ENCODE results near the gene RTL9. TPM values are rescaled to one million over a fixed set of nuclear protein-coding genes. Genes with fewer than 3 reads are reported as not detected.

Gene RTL9
- total RNA-seq, 1 donor from 2014 or later: not detected

DNA sequence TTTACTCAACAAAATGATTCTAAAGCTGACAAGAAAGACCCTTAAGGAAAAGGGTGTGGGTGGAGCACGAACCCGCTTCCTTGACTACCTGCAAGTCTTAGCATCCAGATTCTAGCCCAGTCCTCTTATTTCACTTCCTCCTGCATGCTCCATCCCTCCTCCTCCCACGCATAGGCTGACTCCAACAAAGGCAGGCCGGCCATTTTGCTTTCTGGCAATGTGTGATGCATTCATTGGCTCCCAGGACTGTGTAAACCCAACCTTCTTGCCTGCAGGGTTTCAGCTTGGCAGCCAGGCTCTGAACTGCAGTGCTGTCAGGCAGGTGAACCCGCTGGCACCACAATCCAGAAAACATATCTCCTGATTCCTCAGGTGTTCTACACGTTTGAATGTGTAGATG lies 39.3 kb downstream of the RTL9 start:
- Mint-ChIP-seq H3K27me3 (ENCODE audit: unreplicated experiment) (no peaks in the 10 kb centered on the region), H3K4me3 (ENCODE audit: unreplicated experiment) (no peak overlapping the region), H3K27ac (ENCODE audit: unreplicated experiment) (no peak overlapping the region), H3K9me3 (ENCODE audit: unreplicated experiment) (no peaks in the 10 kb centered on the region), H3K36me3 (ENCODE audit: low read depth, unreplicated experiment) (no peaks in the 10 kb centered on the region), H3K4me1 (ENCODE audit: unreplicated experiment) (no peaks in the 10 kb centered on the region)
- no peak for DNase-seq (ENCODE audit: low spot score)
- no peak for TF ChIP-seq CTCF (IDR thresholded peaks at IDR 0.05; ENCODE audit: unreplicated experiment)

DNA sequence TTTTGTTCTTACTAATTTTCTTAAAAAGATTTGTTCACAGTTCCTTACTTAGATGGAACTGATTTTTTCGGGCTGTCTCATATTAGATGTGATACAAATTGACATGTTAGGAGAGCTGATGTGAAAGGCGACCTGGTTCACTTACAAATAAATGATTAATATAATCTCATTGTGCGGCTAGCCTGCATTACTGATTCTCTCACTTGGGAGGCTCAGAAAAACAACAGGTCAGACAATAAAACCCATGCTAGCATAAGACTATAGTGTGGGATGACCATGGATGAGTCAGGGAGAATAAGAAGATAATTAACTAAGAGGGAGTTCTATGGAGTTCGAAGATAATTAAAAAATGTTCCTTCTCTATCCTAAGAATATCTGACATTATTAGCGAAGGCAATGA lies 40.8 kb downstream of the RTL9 start:
- Mint-ChIP-seq H3K4me1 (ENCODE audit: unreplicated experiment) (no peaks in the 10 kb centered on the region), H3K36me3 (ENCODE audit: low read depth, unreplicated experiment) (no peaks in the 10 kb centered on the region), H3K9me3 (ENCODE audit: unreplicated experiment) (no peaks in the 10 kb centered on the region), H3K27ac (ENCODE audit: unreplicated experiment) (no peak overlapping the region), H3K4me3 (ENCODE audit: unreplicated experiment) (no peak overlapping the region), H3K27me3 (ENCODE audit: unreplicated experiment) (no peaks in the 10 kb centered on the region)
- DNase-seq (ENCODE audit: low spot score): no peak
- TF ChIP-seq CTCF (IDR thresholded peaks at IDR 0.05; ENCODE audit: unreplicated experiment): no peak

DNA sequence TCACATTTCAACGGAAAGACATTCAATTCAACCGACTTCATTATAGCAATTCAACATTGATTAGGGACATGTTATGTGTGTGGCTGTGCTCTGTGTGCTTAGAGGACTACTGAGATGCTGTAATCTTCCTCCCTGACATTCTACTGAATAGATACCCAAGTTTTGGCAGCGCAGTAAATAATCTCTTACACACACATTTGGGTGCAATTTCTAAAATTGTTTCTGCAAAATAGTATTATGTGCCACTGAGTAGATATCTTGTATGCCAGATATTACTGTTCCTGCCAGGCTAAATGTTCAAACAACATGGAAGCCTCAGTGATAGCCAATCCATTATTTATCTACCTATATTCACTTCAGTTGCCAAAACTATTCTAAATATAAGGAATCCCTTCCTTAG lies 41.3 kb downstream of the RTL9 start:
- Mint-ChIP-seq H3K27ac (ENCODE audit: unreplicated experiment) (no peak overlapping the region), H3K4me1 (ENCODE audit: unreplicated experiment) (no peaks in the 10 kb centered on the region), H3K27me3 (ENCODE audit: unreplicated experiment) (no peaks in the 10 kb centered on the region), H3K4me3 (ENCODE audit: unreplicated experiment) (no peak overlapping the region), H3K9me3 (ENCODE audit: unreplicated experiment) (no peaks in the 10 kb centered on the region), H3K36me3 (ENCODE audit: low read depth, unreplicated experiment) (no peaks in the 10 kb centered on the region)
- no peak for DNase-seq (ENCODE audit: low spot score)
- TF ChIP-seq CTCF (IDR thresholded peaks at IDR 0.05; ENCODE audit: unreplicated experiment): no peak

DNA sequence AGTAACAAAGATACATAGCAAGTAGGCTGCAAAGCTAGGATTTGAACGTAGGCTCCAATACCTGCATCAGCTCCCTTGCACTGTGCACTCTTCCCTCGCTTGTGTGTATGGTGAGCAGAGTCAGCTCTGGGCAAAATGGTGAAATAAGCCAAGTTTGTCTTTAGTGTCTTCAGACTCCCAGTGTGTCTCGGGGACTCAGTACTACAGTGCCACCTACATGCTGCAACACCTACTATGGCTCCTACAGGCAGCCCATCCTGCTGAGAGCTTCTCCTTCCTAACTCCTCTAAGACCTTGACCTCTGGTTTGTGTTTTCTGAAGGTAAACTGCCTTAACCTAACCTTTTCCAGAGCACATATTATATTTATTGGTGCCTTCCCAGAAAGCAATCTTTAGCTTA lies 42.5 kb downstream of the RTL9 start:
- Mint-ChIP-seq H3K4me1 (ENCODE audit: unreplicated experiment) (no peaks in the 10 kb centered on the region), H3K27me3 (ENCODE audit: unreplicated experiment) (no peaks in the 10 kb centered on the region), H3K36me3 (ENCODE audit: low read depth, unreplicated experiment) (no peaks in the 10 kb centered on the region), H3K27ac (ENCODE audit: unreplicated experiment) (no peak overlapping the region), H3K9me3 (ENCODE audit: unreplicated experiment) (no peaks in the 10 kb centered on the region), H3K4me3 (ENCODE audit: unreplicated experiment) (no peak overlapping the region)
- TF ChIP-seq CTCF (IDR thresholded peaks at IDR 0.05; ENCODE audit: unreplicated experiment): no peak
- DNase-seq (ENCODE audit: low spot score): no peak

GRCh38 chrX:110402091-110402849 lies 43.6 kb downstream of the RTL9 start:
- Mint-ChIP-seq H3K4me3 (ENCODE audit: unreplicated experiment) (no peak overlapping the region), H3K4me1 (ENCODE audit: unreplicated experiment) (no peaks in the 10 kb centered on the region), H3K9me3 (ENCODE audit: unreplicated experiment) (no peaks in the 10 kb centered on the region), H3K36me3 (ENCODE audit: low read depth, unreplicated experiment) (no peaks in the 10 kb centered on the region), H3K27ac (ENCODE audit: unreplicated experiment) (no peak overlapping the region), H3K27me3 (ENCODE audit: unreplicated experiment) (no peaks in the 10 kb centered on the region)
- DNase-seq (ENCODE audit: low spot score): no peak
- no peak for TF ChIP-seq CTCF (IDR thresholded peaks at IDR 0.05; ENCODE audit: unreplicated experiment)

Data from endothelial cell (in vitro differentiated cells).